ENCODE measurements around the gene KLHL6. TPM values are rescaled to one million over a fixed set of nuclear protein-coding genes. Genes with fewer than 3 reads are reported as not detected.

KLHL6 gene
- total and polyA plus RNA-seq, 8 donors: 1.4 to 21.6 (median 2.2) TPM

DNA sequence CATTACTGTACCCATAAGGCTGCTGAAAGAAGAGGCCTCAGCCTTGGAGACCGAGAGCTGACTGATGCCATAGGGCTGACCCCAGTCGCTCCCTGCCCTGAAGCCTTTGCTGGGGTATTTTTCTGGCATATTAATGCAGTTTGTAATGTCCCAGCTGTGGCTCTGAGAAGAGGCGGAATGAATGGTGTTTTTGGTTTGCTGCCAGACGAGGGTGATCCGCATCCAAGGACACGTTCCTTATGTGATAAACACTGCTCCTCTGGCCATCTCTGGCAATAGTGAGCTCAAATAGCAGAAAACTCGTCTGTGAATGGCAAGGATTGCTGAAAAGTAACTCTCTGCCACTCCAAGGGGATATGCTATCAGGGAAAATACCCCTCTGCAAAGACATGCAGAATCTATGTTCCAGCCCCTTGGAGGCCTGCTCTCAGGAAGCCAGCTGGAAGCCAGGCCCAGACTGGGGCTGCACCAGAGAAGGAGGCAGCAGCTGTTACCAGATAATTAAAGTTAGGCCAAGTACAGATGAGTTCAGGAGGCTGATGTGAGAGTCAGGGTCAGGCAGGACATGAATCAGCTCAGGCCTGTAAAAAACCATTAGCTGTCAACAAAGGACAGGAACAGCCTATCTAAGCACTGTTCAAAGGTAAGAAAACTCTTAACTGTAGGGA lies 28.9 kb upstream of the KLHL6 start:
- TF ChIP-seq CTCF (IDR thresholded peaks at IDR 0.05): no peak
- ATAC-seq: peak; percentile 40
- intact Hi-C loops (cut with DNase I): no loop called here

DNA sequence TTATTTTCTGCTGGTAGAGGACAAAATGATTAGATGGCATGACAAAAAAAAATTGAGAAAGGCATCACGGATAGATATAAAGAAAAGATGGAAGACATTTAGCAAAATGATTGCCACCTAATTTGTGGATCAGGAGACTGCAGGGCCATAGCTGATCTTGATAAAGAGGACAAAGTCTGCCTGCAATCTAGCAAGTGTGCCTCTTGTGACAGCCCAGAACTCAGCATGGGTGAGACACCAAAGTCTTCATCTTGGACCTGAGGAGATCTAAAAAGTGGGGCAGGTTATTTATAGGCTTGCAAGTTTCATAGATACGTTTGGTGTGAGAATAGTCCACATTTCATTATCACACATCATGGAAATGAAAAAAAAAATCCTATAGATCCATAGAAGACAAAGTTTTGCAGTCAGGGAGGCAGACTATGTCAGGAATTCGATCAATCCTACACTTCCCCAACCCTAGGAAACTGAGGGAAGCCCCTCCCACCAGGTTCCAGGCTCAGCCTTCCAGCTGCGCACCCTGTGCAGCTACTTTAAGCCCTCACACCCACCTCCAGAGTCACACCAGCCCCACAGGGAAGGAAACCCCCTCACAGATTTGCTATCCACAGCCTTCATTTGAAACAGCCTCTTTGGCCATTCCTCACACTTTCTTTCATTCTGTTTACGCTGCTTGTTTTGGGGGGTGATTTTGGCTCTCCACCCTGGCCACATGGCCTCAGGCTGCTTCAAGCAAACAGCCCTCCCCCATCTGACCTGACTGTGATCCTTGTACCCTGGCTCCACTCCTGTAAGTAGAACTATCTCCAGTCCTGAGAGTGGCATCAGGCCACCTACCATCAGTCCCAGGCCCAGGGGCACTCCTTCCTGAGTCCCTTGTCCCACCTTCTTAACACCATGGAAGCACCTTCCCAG lies 28.1 kb upstream of the KLHL6 start:
- DNase-seq (peak in 1 of 4 donors; percentile 52), ATAC-seq (no peak)
- TF ChIP-seq CTCF (IDR thresholded peaks at IDR 0.05): no peak
- Histone ChIP-seq H3K27me3 (no peaks in the 10 kb centered on the region), H3K9me3 (no peaks in the 10 kb centered on the region), H3K4me3 (no peak overlapping the region), H3K4me1 (peaks cover 5 to 17% of the 10 kb centered on the region in 2 donors), H3K27ac (peak overlapping the region in 1 of 2 donors; percentile 26), H3K36me3 (no peaks in the 10 kb centered on the region)
- intact Hi-C loops (cut with DNase I): no loop called here

More for the DNA sequence above, 28.9 kb upstream of the KLHL6 start:
- peak in 3 of 4 donors; percentile 39 to 85 (median 79) for DNase-seq
- Histone ChIP-seq H3K4me3 (no peak overlapping the region), H3K27ac (peak overlapping the region in 1 of 2 donors; percentile 26), H3K9me3 (no peaks in the 10 kb centered on the region), H3K36me3 (no peaks in the 10 kb centered on the region), H3K4me1 (peaks cover 5 to 17% of the 10 kb centered on the region in 2 donors), H3K27me3 (no peaks in the 10 kb centered on the region)

DNA sequence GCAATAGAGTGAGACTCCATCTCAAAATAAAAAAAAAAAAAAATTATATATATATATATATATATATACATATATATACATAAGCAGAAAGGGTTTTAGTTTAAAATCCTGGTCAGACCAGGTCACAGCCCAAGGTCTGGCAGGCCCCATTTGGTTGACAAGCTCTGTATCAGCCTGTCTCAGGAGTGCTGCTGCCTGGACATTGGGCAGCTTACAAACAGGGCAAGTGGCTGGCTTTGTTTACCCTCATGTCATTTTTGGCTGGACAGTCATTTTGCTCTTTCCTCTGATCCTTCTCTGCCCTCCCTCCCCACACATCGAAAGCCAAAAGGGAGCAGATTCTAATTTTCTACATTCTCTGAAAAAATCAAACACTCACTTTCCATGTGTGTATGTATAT lies 26.7 kb upstream of the KLHL6 start:
- no peak overlapping the region for H3K27ac ChIP-seq
- intact Hi-C loops (cut with DNase I): no loop called here
- ATAC-seq (no peak), DNase-seq (no peak)
- no peaks in the 10 kb centered on the region for H3K36me3 ChIP-seq
- no peak for TF ChIP-seq CTCF (IDR thresholded peaks at IDR 0.05)
- H3K9me3 ChIP-seq: no peaks in the 10 kb centered on the region
- no peaks in the 10 kb centered on the region for H3K27me3 ChIP-seq
- peaks cover 5 to 13% of the 10 kb centered on the region in 2 donors for H3K4me1 ChIP-seq
- H3K4me3 ChIP-seq: no peak overlapping the region

DNA sequence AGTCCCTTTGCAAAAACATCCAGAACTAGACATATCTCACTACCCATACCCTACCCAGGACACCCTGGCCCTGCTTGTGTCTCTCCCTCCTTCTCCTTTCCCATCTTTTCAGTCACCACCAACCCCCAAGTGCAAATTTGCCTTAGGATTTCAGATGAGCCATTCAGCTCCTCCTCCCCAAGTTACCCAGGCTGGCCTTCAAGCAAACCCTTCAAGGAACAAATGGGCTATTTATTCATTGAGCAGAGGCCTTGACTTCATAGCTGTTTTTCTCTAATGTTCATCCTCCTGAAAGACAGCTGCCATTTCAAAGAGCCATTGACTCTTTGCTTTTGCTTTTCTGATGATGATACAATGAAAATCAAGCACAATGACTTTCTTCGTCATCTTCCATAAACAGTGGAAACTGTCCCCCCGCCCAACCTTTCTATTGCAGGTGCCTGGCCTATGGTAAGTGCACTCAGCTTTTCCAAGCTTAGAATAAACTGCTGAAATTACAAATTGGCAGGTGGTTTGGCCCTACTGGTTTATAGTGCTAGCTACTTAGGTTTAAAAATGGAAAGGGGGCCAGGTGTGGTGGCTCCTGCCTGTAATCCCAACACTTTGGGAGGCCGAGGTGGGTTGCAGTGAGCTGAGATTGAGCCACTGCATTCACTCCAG lies 26.1 kb upstream of the KLHL6 start:
- H3K36me3 ChIP-seq: no peaks in the 10 kb centered on the region
- H3K4me1 ChIP-seq: peaks cover 5 to 7% of the 10 kb centered on the region in 2 donors
- no peak for TF ChIP-seq CTCF (IDR thresholded peaks at IDR 0.05)
- no peak overlapping the region for H3K4me3 ChIP-seq
- intact Hi-C loops (cut with DNase I): no loop called here
- H3K27ac ChIP-seq: no peak overlapping the region
- DNase-seq (no peak), ATAC-seq (no peak)
- H3K9me3 ChIP-seq: no peaks in the 10 kb centered on the region
- H3K27me3 ChIP-seq: no peaks in the 10 kb centered on the region

All from left lung (tissue), 10 donors.